Ascending aorta (tissue), 2 donors: ENCODE data around the gene SH3PXD2A. TPM values are rescaled to one million over a fixed set of nuclear protein-coding genes. Genes with fewer than 3 reads are reported as not detected.

ENCODE experiments used
- DNase-seq, 2 donors: peaks; one replicate each; pipeline ENCODE4 v3.0.0-alpha.2; 2019; ENCODE audit warnings: low spot score in 2 of 2
- H3K27ac ChIP-seq, 2 donors: fragments of 200-600 bp; sonication (generic); one replicate each; pipeline ENCODE4 v1.5.1; 2016 to 2017; ENCODE audit warnings: mild to moderate bottlenecking in 1 of 2
- H3K27me3 ChIP-seq: fragments of 200-600 bp; sonication (generic); one replicate; pipeline ENCODE4 v1.5.1; 2017
- H3K36me3 ChIP-seq, 2 donors: fragments of 200-600 bp; sonication (generic); one replicate each; pipeline ENCODE4 v1.5.1; 2016
- H3K4me1 ChIP-seq, 2 donors: fragments of 200-600 bp; sonication (generic); one replicate each; pipeline ENCODE4 v1.5.1; 2016 to 2017; ENCODE audit warnings: mild to moderate bottlenecking in 1 of 2
- H3K4me3 ChIP-seq, 2 donors: fragments of 200-600 bp; sonication (generic); one replicate each; pipeline ENCODE4 v1.5.1; 2016 to 2017; ENCODE audit warnings: mild to moderate bottlenecking in 1 of 2
- H3K9me3 ChIP-seq, 2 donors: fragments of 200-600 bp; sonication (generic); one replicate each; pipeline ENCODE4 v1.5.1; 2016
- intact Hi-C: fragments of 100-400 bp; cut with DNase I; formaldehyde crosslinking; loops from one replicate; pipeline ENCODE4 v1.15.1; 2023
- total RNA-seq: library from RNA; depleted of rRNA; stranded (reverse); fragments of >200 nt; gene quantifications from one replicate; pipeline ENCODE4 v1.1.0, GENCODE V29; 2016
- TF ChIP-seq, protein P1 (sequence below), 3 experiments: fragments of 200-600 bp in 2 of 3; fragments of 450-650 bp in 1 of 3; sonication (generic) in 2 of 3; IDR thresholded peaks; one replicate each; pipeline ENCODE4 v1.5.1; 2016 to 2019; ENCODE audit warnings: antibody characterized with exemption in 3 of 3, mild to moderate bottlenecking in 1 of 3, moderate library complexity in 1 of 3

Gene SH3PXD2A
- total RNA-seq, 1 donor from 2014 or later = 50.0 TPM

DNA sequence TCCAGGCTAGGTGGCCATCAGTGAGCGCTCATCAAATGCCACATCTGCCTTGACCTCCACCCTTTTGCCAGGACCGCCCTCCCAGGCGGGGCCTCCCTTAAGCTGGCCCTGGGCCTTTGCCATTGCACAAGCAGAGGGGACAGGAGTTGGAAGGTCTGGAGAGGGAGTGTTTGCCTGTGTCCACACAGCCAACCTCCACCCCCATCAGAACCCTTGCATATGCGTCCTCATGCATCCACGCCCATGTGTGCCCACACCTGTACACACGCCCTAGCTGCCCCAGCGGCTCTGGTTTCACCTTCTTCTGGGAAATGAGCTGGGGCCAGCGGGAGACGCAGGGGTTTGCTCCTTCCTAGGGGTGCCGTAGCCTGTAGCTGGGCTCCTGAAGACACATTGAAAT lies 297.9 kb downstream of the SH3PXD2A start:
- no peak overlapping the region for H3K27ac ChIP-seq
- no peaks in the 10 kb centered on the region for H3K9me3 ChIP-seq
- H3K27me3 ChIP-seq = no peaks in the 10 kb centered on the region
- no peaks in the 10 kb centered on the region for H3K36me3 ChIP-seq
- intact Hi-C loops = no loop called here
- H3K4me1 ChIP-seq = peaks cover 7 to 9% of the 10 kb centered on the region in 2 donors
- DNase-seq = no peak
- no peak overlapping the region for H3K4me3 ChIP-seq
- TF ChIP-seq, protein P1, sequence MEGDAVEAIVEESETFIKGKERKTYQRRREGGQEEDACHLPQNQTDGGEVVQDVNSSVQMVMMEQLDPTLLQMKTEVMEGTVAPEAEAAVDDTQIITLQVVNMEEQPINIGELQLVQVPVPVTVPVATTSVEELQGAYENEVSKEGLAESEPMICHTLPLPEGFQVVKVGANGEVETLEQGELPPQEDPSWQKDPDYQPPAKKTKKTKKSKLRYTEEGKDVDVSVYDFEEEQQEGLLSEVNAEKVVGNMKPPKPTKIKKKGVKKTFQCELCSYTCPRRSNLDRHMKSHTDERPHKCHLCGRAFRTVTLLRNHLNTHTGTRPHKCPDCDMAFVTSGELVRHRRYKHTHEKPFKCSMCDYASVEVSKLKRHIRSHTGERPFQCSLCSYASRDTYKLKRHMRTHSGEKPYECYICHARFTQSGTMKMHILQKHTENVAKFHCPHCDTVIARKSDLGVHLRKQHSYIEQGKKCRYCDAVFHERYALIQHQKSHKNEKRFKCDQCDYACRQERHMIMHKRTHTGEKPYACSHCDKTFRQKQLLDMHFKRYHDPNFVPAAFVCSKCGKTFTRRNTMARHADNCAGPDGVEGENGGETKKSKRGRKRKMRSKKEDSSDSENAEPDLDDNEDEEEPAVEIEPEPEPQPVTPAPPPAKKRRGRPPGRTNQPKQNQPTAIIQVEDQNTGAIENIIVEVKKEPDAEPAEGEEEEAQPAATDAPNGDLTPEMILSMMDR (IDR thresholded peaks at IDR 0.05) = no peak

DNA sequence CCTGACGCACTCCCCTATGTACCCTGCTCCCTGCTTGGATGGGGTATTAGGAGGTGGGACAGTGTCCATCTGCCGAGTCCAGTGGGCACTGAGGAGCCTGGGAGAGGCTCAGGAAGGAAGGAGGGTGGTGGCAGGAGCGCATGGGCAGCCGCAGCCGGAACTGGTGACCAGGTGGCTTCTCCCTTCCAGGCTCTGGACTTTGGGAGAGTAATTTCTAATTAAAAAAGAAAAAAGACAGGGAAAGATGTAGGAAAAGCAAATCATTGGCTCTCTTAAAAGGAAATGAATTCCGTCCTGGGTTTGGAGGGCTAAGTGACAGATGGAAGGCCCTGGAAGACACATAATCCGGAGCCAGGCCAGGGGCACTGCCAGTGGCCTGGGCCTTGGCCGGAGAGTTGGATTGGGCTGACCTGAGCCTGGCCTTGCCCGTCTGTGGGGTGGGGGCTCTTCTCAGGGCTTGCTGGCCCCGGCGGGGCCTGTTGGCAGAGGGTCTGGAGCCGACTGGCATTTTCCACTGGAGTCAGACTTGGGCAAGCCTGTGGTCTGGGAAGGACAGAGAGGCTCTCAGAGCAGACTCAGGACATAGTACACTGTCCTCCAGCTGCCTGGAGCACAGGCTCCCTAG lies 298.9 kb downstream of the SH3PXD2A start:
- no peak overlapping the region for H3K4me3 ChIP-seq
- intact Hi-C loops = no loop called here
- H3K27ac ChIP-seq = no peak overlapping the region

DNA sequence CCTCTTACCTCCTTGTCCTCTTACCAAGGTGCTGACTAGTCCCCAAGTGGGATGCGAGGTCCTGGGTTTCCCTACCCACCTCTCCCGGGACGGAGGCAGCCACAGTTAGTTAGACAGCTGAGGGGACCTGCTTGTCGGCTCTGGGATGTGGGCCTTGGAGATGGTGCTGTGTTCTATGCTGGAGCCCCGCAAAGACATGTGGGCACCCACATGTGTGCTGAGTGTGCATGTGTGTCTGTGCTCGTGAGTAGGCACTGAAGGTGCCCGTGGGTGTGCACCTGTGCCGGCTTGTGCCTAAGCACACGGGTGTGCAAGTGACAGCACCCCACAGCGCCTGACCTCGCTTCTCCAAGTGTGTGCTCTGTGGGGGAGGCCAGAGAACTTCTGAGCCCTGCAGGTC lies 299.7 kb downstream of the SH3PXD2A start:
- intact Hi-C loops = no loop called here
- Histone ChIP-seq H3K4me3 (peak overlapping the region; percentile 59 to 62), H3K27ac (no peak overlapping the region)

More for the DNA sequence above, 298.9 kb downstream of the SH3PXD2A start:
- Histone ChIP-seq H3K4me1 (peaks cover 7 to 9% of the 10 kb centered on the region in 2 donors), H3K36me3 (no peaks in the 10 kb centered on the region), H3K9me3 (no peaks in the 10 kb centered on the region), H3K27me3 (no peaks in the 10 kb centered on the region)
- TF ChIP-seq, protein P1 (IDR thresholded peaks at IDR 0.05) = no peak
- DNase-seq = no peak

DNA sequence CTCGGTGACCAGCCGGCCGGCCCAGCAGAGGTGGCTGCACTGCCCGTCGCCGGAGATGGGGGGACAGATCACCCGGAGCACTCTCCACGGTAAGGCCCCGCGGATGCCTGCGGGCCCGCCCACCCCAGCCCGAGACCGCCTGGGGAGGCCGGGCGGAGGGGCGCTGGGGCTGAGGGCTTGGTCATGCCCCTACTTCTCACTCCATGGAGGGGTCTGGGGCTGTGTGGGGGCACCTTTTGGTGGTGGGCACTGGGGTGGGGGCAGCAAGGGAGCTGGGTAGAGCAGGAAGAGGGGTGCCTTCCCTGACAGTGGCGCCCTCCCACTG lies 300.1 kb downstream of the SH3PXD2A start:
- Histone ChIP-seq H3K27ac (no peak overlapping the region), H3K36me3 (no peaks in the 10 kb centered on the region), H3K4me1 (peaks cover 7 to 9% of the 10 kb centered on the region in 2 donors), H3K9me3 (no peaks in the 10 kb centered on the region), H3K27me3 (no peaks in the 10 kb centered on the region), H3K4me3 (peak overlapping the region; percentile 59 to 62)
- TF ChIP-seq, protein P1 (IDR thresholded peaks at IDR 0.05) = no peak
- DNase-seq = no peak
- intact Hi-C loops = no loop called here

More for the DNA sequence above, 299.7 kb downstream of the SH3PXD2A start:
- Histone ChIP-seq H3K4me1 (peaks cover 7 to 9% of the 10 kb centered on the region in 2 donors), H3K9me3 (no peaks in the 10 kb centered on the region), H3K36me3 (no peaks in the 10 kb centered on the region), H3K27me3 (no peaks in the 10 kb centered on the region)
- no peak for DNase-seq
- TF ChIP-seq, protein P1 (IDR thresholded peaks at IDR 0.05) = no peak

DNA sequence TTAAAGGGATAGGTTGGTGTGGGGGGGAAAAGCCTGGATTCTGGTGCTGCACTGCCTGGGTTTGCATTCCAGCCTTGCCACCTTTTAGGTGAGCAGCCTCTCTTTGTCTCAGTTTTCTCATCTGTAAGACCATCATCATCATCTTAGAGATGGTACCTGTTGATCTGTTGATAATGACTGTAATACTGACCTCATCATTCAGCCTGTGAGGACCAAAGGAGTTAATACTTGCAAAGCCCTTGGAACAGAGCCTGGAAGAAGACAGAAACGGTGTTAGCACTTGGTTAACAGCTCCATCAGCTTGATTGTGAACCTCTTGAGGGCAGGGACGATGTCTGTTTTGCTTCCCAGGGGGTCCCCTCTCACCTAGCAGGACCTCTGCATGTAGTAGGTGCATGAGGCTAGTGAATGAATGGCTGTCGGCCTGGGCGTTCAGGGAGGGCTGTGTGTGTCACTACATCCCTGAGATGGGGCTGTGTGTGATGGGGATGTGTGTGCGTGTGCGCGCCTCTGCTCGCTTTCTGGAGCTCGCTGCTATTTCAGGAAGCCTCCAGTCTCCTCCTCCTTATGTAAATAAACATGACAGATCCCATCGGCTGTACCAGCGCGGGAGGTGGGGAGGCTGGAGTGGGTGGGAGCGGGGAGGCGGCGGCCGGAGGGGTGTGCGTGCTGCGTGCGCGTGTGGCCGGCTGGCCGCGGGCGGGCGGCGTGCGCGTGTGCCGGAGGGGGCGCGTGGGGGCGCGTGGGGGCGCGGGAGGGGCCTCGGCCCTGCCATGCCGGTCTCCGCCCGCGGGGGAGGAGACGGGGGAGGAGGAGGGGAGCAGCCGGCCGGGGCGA lies 300.7 kb downstream of the SH3PXD2A start:
- TF ChIP-seq, protein P1 (IDR thresholded peaks at IDR 0.05) = no peak
- no peaks in the 10 kb centered on the region for H3K9me3 ChIP-seq
- peak overlapping the region; percentile 59 to 62 for H3K4me3 ChIP-seq
- intact Hi-C loops = no loop called here
- no peak overlapping the region for H3K27ac ChIP-seq
- DNase-seq = no peak
- H3K4me1 ChIP-seq = peaks cover 7 to 9% of the 10 kb centered on the region in 2 donors
- H3K27me3 ChIP-seq = no peaks in the 10 kb centered on the region
- H3K36me3 ChIP-seq = no peaks in the 10 kb centered on the region
